Measurements from ENCODE around the gene HMCN2.

- no peak for TF ChIP-seq CTCF (IDR thresholded peaks at IDR 0.05)
- TF ChIP-seq POLR2A (IDR thresholded peaks at IDR 0.05) = no peak
- TF ChIP-seq POLR2AphosphoS5 (IDR thresholded peaks at IDR 0.05) = no peak
Observed at GRCh38 chr9:130433947-130434262, 168.3 kb downstream of the HMCN2 start.

All from prostate gland (tissue), 2 donors.